Measurements from ENCODE around the gene ODF2. TPM values are rescaled to one million over a fixed set of nuclear protein-coding genes. Genes with fewer than 3 reads are reported as not detected.

Gene ODF2
- total and polyA plus RNA-seq, 2 of the 8 experiments (the other 6 are each of a cell fraction or from before 2014, with no cell fraction given): 5.6 to 17.9 TPM

GRCh38 chr9:128494108-128494745 is 38.4 kb downstream of the ODF2 start:
- H3K56ac ChIP-seq (replicated peaks; ENCODE audit: insufficient read length, low read depth, low read length): no peak overlapping the region
- no peak overlapping the region for H3K18ac ChIP-seq (ENCODE audit: extremely low read depth, low read length)
- H4K5ac ChIP-seq (ENCODE audit: insufficient read length, low read depth, low read length): no peak overlapping the region
- no peak overlapping the region for H2BK5ac ChIP-seq (ENCODE audit: low read depth, low read length)
- no peak for FAIRE-seq
- H3K4me2 ChIP-seq (ENCODE audit: insufficient read depth in 1 of 2, low read depth in 2 of 2, low read length in 2 of 2): no peak overlapping the region
- H3K9ac ChIP-seq (replicated peaks in 1 of 4; ENCODE audit: extremely low read depth in 1 of 4, low read depth in 3 of 4, low read length in 3 of 4): no peak overlapping the region
- no peak overlapping the region for H3K23ac ChIP-seq (ENCODE audit: insufficient read length)
- H3K79me1 ChIP-seq (ENCODE audit: low read depth, low read length): no peaks in the 10 kb centered on the region
- ChIA-PET POLR2A (ENCODE audit: partially characterized antibody) (interaction anchor here (2.0 kb wide), 1 partner anchor 10 kb away, joined by 5 read pairs; the partner anchor contains the start of gene GLE1), CTCF (ENCODE audit: partially characterized antibody) (interaction anchor here (0.7 to 4.5 kb wide), 3 partner anchors 10 to 158 kb away, joined by 3 to 32 read pairs (median 3); no protein-coding TSS in a partner anchor)
- no peaks in the 10 kb centered on the region for H3K27me3 ChIP-seq (replicated peaks in 1 of 4; ENCODE audit: control insufficient read depth in 3 of 4, extremely low read depth in 1 of 4, insufficient read depth in 3 of 4, low read length in 3 of 4)
- 86% methylated on average over 13 of the region's 13 CpGs; no CpG with 5 or more reads in 1 of the 2 experiments for WGBS, 2 experiments (ENCODE audit: extremely low coverage in 1 of 2, insufficient coverage in 1 of 2, insufficient read length in 1 of 2, insufficient replicate concordance in 2 of 2, low coverage in 1 of 2, low lambda C conversion rate in 2 of 2, missing lambda C conversion rate in 1 of 2)
- H3K36me3 ChIP-seq (ENCODE audit: control insufficient read depth in 2 of 4, insufficient read depth in 4 of 4, low read length in 3 of 4): peaks cover 0 to 7% (median 2%) of the 10 kb centered on the region in 4 experiments; a peak in 4 of 8 replicates
- peaks cover 0 to 2% of the 10 kb centered on the region in 2 experiments for H4K20me1 ChIP-seq (replicated peaks in 1 of 2; ENCODE audit: control insufficient read depth in 1 of 2, insufficient read depth in 2 of 2, low read length in 2 of 2)
- no peak overlapping the region for H3K14ac ChIP-seq (ENCODE audit: insufficient read length)
- DNase-seq (ENCODE audit: low read depth in 1 of 2, low spot score in 2 of 2): no peak
- no peak overlapping the region for H4K91ac ChIP-seq (replicated peaks; ENCODE audit: insufficient read length, low read length)
- H3K79me2 ChIP-seq (ENCODE audit: control insufficient read depth in 1 of 2, insufficient read depth in 2 of 2, low read length in 2 of 2): no peaks in the 10 kb centered on the region
- H3K4me3 ChIP-seq (ENCODE audit: extremely low read depth in 1 of 4, insufficient read depth in 2 of 4, low read depth in 3 of 4, low read length in 4 of 4): no peak overlapping the region
- H3K9me3 ChIP-seq (ENCODE audit: insufficient read depth in 2 of 2, low read depth in 1 of 2, low read length in 1 of 2): no peaks in the 10 kb centered on the region
- H3K27ac ChIP-seq (ENCODE audit: low read depth, low read length): no peak overlapping the region
- no peak overlapping the region for H2AK5ac ChIP-seq (ENCODE audit: low read depth, low read length)
- H4K8ac ChIP-seq (ENCODE audit: extremely low read depth, insufficient read depth, low read length): no peak overlapping the region
- TF ChIP-seq, protein P1, sequence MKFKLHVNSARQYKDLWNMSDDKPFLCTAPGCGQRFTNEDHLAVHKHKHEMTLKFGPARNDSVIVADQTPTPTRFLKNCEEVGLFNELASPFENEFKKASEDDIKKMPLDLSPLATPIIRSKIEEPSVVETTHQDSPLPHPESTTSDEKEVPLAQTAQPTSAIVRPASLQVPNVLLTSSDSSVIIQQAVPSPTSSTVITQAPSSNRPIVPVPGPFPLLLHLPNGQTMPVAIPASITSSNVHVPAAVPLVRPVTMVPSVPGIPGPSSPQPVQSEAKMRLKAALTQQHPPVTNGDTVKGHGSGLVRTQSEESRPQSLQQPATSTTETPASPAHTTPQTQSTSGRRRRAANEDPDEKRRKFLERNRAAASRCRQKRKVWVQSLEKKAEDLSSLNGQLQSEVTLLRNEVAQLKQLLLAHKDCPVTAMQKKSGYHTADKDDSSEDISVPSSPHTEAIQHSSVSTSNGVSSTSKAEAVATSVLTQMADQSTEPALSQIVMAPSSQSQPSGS (IDR thresholded peaks at IDR 0.05; ENCODE audit: low read length): no peak
- TF ChIP-seq ZNF274 (IDR thresholded peaks at IDR 0.05; ENCODE audit: borderline replicate concordance, extremely low read depth, low read length) (no peak), CREB1 (IDR thresholded peaks at IDR 0.05) (no peak), KDM5A (IDR thresholded peaks at IDR 0.05; ENCODE audit: low read length) (no peak), MAFK (IDR thresholded peaks at IDR 0.05; ENCODE audit: low read depth, low read length) (no peak), NRF1 (IDR thresholded peaks at IDR 0.05; ENCODE audit: low read depth, low read length) (no peak), SAP30 (IDR thresholded peaks at IDR 0.05; ENCODE audit: insufficient read depth, insufficient replicate concordance, low read length) (no peak), SP4 (IDR thresholded peaks at IDR 0.05; ENCODE audit: low read length) (no peak), BRCA1 (IDR thresholded peaks at IDR 0.05; ENCODE audit: low read depth, low read length) (no peak), POU5F1 (IDR thresholded peaks at IDR 0.05; ENCODE audit: low read depth, low read length) (no peak)
- H2BK15ac ChIP-seq (ENCODE audit: low read length): no peak overlapping the region
- H2BK20ac ChIP-seq (ENCODE audit: low read length): no peak overlapping the region
- no peak overlapping the region for H2BK12ac ChIP-seq (ENCODE audit: low read depth, low read length)
- no peaks in the 10 kb centered on the region; the same call in 1 of the 2 replicates for H3K23me2 ChIP-seq (ENCODE audit: low read depth, low read length)
- H2BK120ac ChIP-seq (replicated peaks; ENCODE audit: low read depth, low read length): no peak overlapping the region
- H3K4me1 ChIP-seq (replicated peaks in 1 of 4; ENCODE audit: control insufficient read depth in 3 of 4, insufficient read depth in 4 of 4, low read length in 3 of 4): no peaks in the 10 kb centered on the region
- no peak overlapping the region for H2AFZ ChIP-seq (ENCODE audit: low read length)
- H3K4ac ChIP-seq (replicated peaks; ENCODE audit: insufficient read length, low read depth, low read length): no peak overlapping the region

All from H1 (cell line).